Skeletal muscle tissue (tissue), 4 donors: ENCODE data around the gene MRPS31. TPM values are rescaled to one million over a fixed set of nuclear protein-coding genes. Genes with fewer than 3 reads are reported as not detected.

Experiments
- H3K27ac ChIP-seq: one replicate; pipeline ENCODE4 v1.7.0; 2013; ENCODE audit warnings: mild to moderate bottlenecking, low read depth, low read length, inconsistent platforms
- H3K27me3 ChIP-seq, 3 donors: one replicate each; pipeline ENCODE4 v1.7.0; 2013; ENCODE audit warnings: low read length in 3 of 3; ENCODE audit not compliant: control insufficient read depth in 3 of 3, insufficient read depth in 3 of 3
- H3K36me3 ChIP-seq, 3 donors: one replicate each; pipeline ENCODE4 v1.7.0; 2013; ENCODE audit warnings: low read length in 3 of 3; ENCODE audit not compliant: control insufficient read depth in 3 of 3, insufficient read depth in 3 of 3
- H3K4me1 ChIP-seq, 3 donors: one replicate each; pipeline ENCODE4 v1.7.0; 2013; ENCODE audit warnings: low read length in 3 of 3, mild to moderate bottlenecking in 3 of 3; ENCODE audit not compliant: control insufficient read depth in 3 of 3, insufficient read depth in 3 of 3
- H3K4me3 ChIP-seq, 3 donors: one replicate each; pipeline ENCODE4 v1.7.0; 2013; ENCODE audit warnings: low read length in 3 of 3
- H3K9ac ChIP-seq, 3 donors: one replicate each; pipeline ENCODE4 v1.7.0; 2013; ENCODE audit warnings: low read length in 3 of 3, mild to moderate bottlenecking in 3 of 3, moderate library complexity in 2 of 3, low read depth in 1 of 3
- H3K9me3 ChIP-seq, 3 donors: one replicate each; pipeline ENCODE4 v1.7.0; 2013; ENCODE audit warnings: low read length in 3 of 3; ENCODE audit not compliant: control insufficient read depth in 3 of 3
- total RNA-seq: library from RNA; depleted of rRNA; stranded (reverse); fragments of >200 nt; gene quantifications from one replicate; pipeline ENCODE4 v1.2.3, GENCODE V29; 2014
- donor health status: Osteomylitis.

The MRPS31 gene
- total RNA-seq, 1 donor from 2014 or later, result 22.4 TPM

GRCh38 chr13:40779796-40780285, 8.9 kb upstream of the MRPS31 start:
- Histone ChIP-seq H3K9me3 (no peaks in the 10 kb centered on the region), H3K36me3 (no peaks in the 10 kb centered on the region), H3K27ac (no peak overlapping the region), H3K27me3 (no peaks in the 10 kb centered on the region), H3K4me1 (peaks cover 0 to 2% (median 0%) of the 10 kb centered on the region in 3 donors), H3K9ac (no peak overlapping the region), H3K4me3 (no peak overlapping the region)

DNA sequence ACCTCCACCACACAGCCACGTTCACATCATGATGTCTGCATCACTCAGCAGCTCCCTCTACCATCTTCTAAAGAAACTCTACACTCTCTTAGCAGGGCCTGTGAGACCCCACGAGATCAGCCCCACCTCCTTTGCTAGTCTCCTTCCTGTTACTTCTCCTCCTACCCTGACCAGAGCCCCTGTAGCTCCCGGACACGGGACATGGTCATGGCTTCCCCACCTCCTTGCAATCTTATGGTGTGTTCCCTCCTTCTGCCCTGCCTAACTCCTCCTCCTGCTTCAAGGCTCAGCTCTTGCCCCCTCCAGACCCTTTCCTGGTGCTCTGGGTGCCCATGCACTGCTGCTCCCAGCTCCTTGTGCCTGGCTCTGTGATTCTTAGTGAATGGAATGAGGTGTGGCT, 8.1 kb upstream of the MRPS31 start:
- H3K4me1 ChIP-seq, result peaks cover 0 to 2% (median 0%) of the 10 kb centered on the region in 3 donors
- no peaks in the 10 kb centered on the region for H3K36me3 ChIP-seq
- no peaks in the 10 kb centered on the region for H3K27me3 ChIP-seq

DNA sequence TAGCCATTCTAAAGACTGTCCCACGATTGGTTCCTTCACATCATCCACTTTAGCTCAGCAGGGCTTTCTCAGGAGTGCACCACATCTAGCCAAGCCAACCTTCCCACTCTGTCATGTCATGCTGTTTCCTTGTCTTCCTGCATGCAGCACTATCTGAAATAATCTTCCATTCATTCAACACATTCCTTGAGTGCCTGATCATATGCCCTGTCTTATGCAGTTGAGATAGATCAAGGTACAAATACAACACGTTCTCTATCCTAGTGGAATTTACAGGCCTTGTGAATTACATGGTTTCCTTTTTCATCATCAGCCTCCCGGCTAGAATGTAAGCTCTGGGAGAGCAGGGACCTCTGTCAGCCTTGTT, 6.8 kb upstream of the MRPS31 start:
- H3K4me3 ChIP-seq, result no peak overlapping the region
- no peak overlapping the region for H3K27ac ChIP-seq
- H3K27me3 ChIP-seq, result no peaks in the 10 kb centered on the region
- peaks cover 0 to 2% (median 0%) of the 10 kb centered on the region in 3 donors for H3K4me1 ChIP-seq
- no peaks in the 10 kb centered on the region for H3K36me3 ChIP-seq
- H3K9me3 ChIP-seq, result no peaks in the 10 kb centered on the region
- H3K9ac ChIP-seq, result no peak overlapping the region

More for the DNA sequence above, 8.1 kb upstream of the MRPS31 start:
- Histone ChIP-seq H3K4me3 (no peak overlapping the region), H3K9me3 (no peaks in the 10 kb centered on the region), H3K27ac (no peak overlapping the region), H3K9ac (no peak overlapping the region)

DNA sequence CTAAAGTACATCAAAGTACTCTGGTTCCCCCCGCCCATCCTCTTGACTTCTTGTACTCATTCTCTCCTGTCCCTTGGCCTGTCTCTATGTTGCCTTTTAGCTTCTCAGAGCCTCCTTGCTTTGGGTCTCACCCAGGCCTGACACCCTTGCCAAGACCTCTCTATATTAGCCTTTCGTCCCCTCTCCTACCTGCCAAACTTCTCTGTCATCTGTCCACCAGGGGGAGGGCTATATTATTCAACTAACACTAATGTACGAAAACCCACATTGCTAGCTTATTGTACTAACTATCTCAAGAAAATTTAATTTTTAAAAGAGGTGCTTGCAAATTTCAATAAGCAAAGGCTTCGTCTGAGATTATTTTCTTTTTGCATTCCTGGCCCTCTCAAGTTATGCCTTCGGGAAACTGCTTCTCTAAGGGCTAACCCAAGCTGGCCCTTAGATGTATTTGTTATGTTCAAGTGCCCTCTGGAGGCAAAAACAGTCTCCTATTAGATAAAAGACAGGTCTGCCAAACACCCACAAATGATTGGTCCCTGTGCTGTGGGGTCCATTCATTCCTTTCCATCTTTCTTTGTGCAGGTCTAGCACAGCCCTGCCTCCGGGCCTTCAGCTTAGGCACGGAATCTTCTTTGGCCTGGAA, 6.3 kb upstream of the MRPS31 start:
- Histone ChIP-seq H3K9me3 (no peaks in the 10 kb centered on the region), H3K4me1 (peaks cover 0 to 2% (median 0%) of the 10 kb centered on the region in 3 donors), H3K9ac (peak overlapping the region in 2 of 3 donors; percentile 10 to 30), H3K36me3 (no peaks in the 10 kb centered on the region), H3K4me3 (peak overlapping the region; percentile 36 to 57 (median 37)), H3K27me3 (no peaks in the 10 kb centered on the region), H3K27ac (no peak overlapping the region)

DNA sequence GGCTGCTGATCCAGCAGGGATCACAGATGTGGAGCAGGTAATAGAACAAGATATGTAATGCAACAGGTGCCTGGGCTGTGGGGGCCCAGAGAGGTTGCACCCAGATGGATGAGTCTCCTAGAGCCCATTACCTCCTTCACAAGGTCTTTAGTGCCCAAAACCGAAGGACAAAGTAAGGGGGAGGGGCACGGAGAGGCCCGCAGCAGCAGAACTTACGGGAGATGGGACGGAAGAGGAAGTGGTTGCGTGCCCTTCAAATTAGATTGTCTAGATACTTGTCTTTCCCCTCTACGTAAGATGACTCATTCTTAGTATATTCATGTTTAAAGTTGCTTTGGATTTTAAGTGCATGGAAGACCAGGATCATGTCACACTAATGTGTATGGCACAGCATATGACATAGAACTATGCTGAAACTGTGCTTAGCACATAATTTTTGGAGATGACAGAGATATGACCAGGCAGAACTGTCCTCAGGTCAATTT, 5.7 kb upstream of the MRPS31 start:
- no peaks in the 10 kb centered on the region for H3K27me3 ChIP-seq
- H3K27ac ChIP-seq, result no peak overlapping the region
- no peaks in the 10 kb centered on the region for H3K36me3 ChIP-seq
- H3K9ac ChIP-seq, result no peak overlapping the region
- H3K9me3 ChIP-seq, result no peaks in the 10 kb centered on the region
- H3K4me3 ChIP-seq, result no peak overlapping the region
- peaks cover 0 to 2% (median 0%) of the 10 kb centered on the region in 3 donors for H3K4me1 ChIP-seq

GRCh38 chr13:40776232-40776631, 5.2 kb upstream of the MRPS31 start:
- H3K27me3 ChIP-seq, result no peaks in the 10 kb centered on the region

DNA sequence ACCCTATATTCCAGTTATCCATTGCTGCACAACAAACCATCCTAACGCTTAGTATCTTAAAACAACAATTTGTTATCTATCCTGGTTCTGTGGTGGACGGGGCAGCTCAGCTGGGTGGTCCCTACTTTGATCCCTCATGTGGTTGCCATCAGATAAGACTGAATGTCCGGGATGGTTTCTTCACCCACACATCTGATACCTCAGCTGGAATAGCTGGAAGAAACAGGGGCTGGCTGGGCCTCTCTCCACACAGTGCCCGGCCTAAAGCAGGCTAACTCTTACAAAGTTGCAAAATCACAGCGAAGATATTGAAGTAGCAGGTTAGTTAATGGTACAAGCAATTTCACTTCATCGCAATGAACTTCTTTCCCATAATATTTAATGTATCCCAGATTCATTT, 3.7 kb upstream of the MRPS31 start:
- Histone ChIP-seq H3K9me3 (no peaks in the 10 kb centered on the region), H3K4me1 (peaks cover 8 to 11% (median 10%) of the 10 kb centered on the region in 3 donors), H3K27me3 (no peaks in the 10 kb centered on the region), H3K36me3 (no peaks in the 10 kb centered on the region), H3K4me3 (no peak overlapping the region), H3K9ac (no peak overlapping the region), H3K27ac (no peak overlapping the region)

More at GRCh38 chr13:40776232-40776631, 5.2 kb upstream of the MRPS31 start:
- Histone ChIP-seq H3K9me3 (no peaks in the 10 kb centered on the region), H3K27ac (no peak overlapping the region), H3K4me3 (no peak overlapping the region), H3K4me1 (peaks cover 0 to 2% (median 0%) of the 10 kb centered on the region in 3 donors), H3K36me3 (no peaks in the 10 kb centered on the region), H3K9ac (no peak overlapping the region)

GRCh38 chr13:40772765-40773473, 1.9 kb upstream of the MRPS31 start:
- H3K9ac ChIP-seq, result no peak overlapping the region
- H3K36me3 ChIP-seq, result peaks cover 0 to 2% (median 0%) of the 10 kb centered on the region in 3 donors
- peaks cover 8 to 11% (median 11%) of the 10 kb centered on the region in 3 donors for H3K4me1 ChIP-seq
- H3K27me3 ChIP-seq, result no peaks in the 10 kb centered on the region
- no peak overlapping the region for H3K27ac ChIP-seq
- no peaks in the 10 kb centered on the region for H3K9me3 ChIP-seq
- no peak overlapping the region for H3K4me3 ChIP-seq

- H3K27me3 ChIP-seq, result no peaks in the 10 kb centered on the region
- H3K4me3 ChIP-seq, result peak overlapping the region; percentile 97 to 100 (median 98)
- H3K4me1 ChIP-seq, result peaks cover 6 to 11% (median 11%) of the 10 kb centered on the region in 3 donors
- H3K9me3 ChIP-seq, result no peaks in the 10 kb centered on the region
- peak overlapping the region; percentile 96 to 99 (median 97) for H3K9ac ChIP-seq
- H3K36me3 ChIP-seq, result peaks cover 0 to 6% (median 0%) of the 10 kb centered on the region in 3 donors
- H3K27ac ChIP-seq, result peak overlapping the region; percentile 81
Observed at GRCh38 chr13:40770609-40770933, 419 bp downstream of the MRPS31 start.

GRCh38 chr13:40769970-40770369, 1.0 kb downstream of the MRPS31 start:
- Histone ChIP-seq H3K27me3 (no peaks in the 10 kb centered on the region), H3K9ac (peak overlapping the region; percentile 96 to 99 (median 97)), H3K4me1 (peaks cover 6 to 11% (median 11%) of the 10 kb centered on the region in 3 donors), H3K36me3 (peaks cover 0 to 7% (median 0%) of the 10 kb centered on the region in 3 donors), H3K27ac (peak overlapping the region; percentile 81), H3K4me3 (peak overlapping the region; percentile 97 to 100 (median 98)), H3K9me3 (no peaks in the 10 kb centered on the region)
